A172 (cell line): ENCODE measurements around the gene ME3. TPM values are rescaled to one million over a fixed set of nuclear protein-coding genes. Genes with fewer than 3 reads are reported as not detected.
"Not testable (repeated sequence)": the region's sequence is repeated elsewhere in the genome, so short reads cannot be mapped to it uniquely, and the experiment has no call there.

Source experiments
- DNase-seq: peaks from one replicate; pipeline ENCODE4 v3.0.0-alpha.2; 2015; ENCODE audit warnings: low spot score
- total RNA-seq: library from RNA; depleted of rRNA; stranded (reverse); fragments of >200 nt; shearing (Covaris generic); gene quantifications from 2 replicates; pipeline ENCODE4 v1.2.3, GENCODE V29; 2014

Gene ME3
- total RNA-seq, 1 experiment from 2014 or later: 4.2 TPM

GRCh38 chr11:86559311-86559945 lies 113.0 kb downstream of the ME3 start:
- peak; percentile 68 for DNase-seq

GRCh38 chr11:86558841-86559240 lies 113.6 kb downstream of the ME3 start:
- DNase-seq: no peak

GRCh38 chr11:86558207-86558606 lies 114.2 kb downstream of the ME3 start:
- DNase-seq: no peak

- no peak for DNase-seq
Observed at GRCh38 chr11:86555866-86556265, 116.5 kb downstream of the ME3 start.

- no peak for DNase-seq
Observed at GRCh38 chr11:86555401-86555800, 117.0 kb downstream of the ME3 start.

- no peak for DNase-seq
Observed at GRCh38 chr11:86553265-86553664, 119.2 kb downstream of the ME3 start.

GRCh38 chr11:86551288-86552092 lies 120.9 kb downstream of the ME3 start:
- DNase-seq: peak; percentile 84

- DNase-seq: no peak
Observed at GRCh38 chr11:86550757-86551156, 121.7 kb downstream of the ME3 start.

- DNase-seq: peak; percentile 14
Observed at GRCh38 chr11:86548271-86548917, 124.0 kb downstream of the ME3 start.

GRCh38 chr11:86547727-86548126 lies 124.7 kb downstream of the ME3 start:
- DNase-seq: no peak

- DNase-seq: not testable (repeated sequence)
Observed at GRCh38 chr11:86541299-86541698, 131.1 kb downstream of the ME3 start.

- DNase-seq: no peak
Observed at GRCh38 chr11:86538223-86538548, 134.2 kb downstream of the ME3 start.

GRCh38 chr11:86537541-86538222 lies 134.7 kb downstream of the ME3 start:
- no peak for DNase-seq

GRCh38 chr11:86535773-86536172 lies 136.6 kb downstream of the ME3 start:
- DNase-seq: no peak

GRCh38 chr11:86524620-86525352 lies 147.6 kb downstream of the ME3 start:
- peak; percentile 80 for DNase-seq

GRCh38 chr11:86523738-86524619 lies 148.4 kb downstream of the ME3 start:
- peak; percentile 90 for DNase-seq

GRCh38 chr11:86522512-86522911 lies 149.9 kb downstream of the ME3 start:
- not testable (repeated sequence) for DNase-seq

- DNase-seq: peak; percentile 40
Observed at GRCh38 chr11:86519064-86519911, 153.1 kb downstream of the ME3 start.

GRCh38 chr11:86518211-86518610 lies 154.2 kb downstream of the ME3 start:
- no peak for DNase-seq

- no peak for DNase-seq
Observed at GRCh38 chr11:86517557-86517956, 154.9 kb downstream of the ME3 start.
